PC-9 (cell line): ENCODE results near the gene CACFD1.

Experiments used
- EZH2 ChIP-seq: fragments of 200-600 bp; sonication (generic); IDR thresholded peaks from 2 replicates; pipeline ENCODE4 v1.8.0; 2017; ENCODE audit warnings: antibody characterized with exemption, low read depth
- TF ChIP-seq, protein P1 (sequence below): fragments of 200-600 bp; sonication (generic); conservative IDR thresholded peaks from 2 replicates; pipeline ENCODE4 v1.6.1; 2017; ENCODE audit warnings: mixed run types, antibody characterized with exemption, mild to moderate bottlenecking, moderate library complexity

DNA sequence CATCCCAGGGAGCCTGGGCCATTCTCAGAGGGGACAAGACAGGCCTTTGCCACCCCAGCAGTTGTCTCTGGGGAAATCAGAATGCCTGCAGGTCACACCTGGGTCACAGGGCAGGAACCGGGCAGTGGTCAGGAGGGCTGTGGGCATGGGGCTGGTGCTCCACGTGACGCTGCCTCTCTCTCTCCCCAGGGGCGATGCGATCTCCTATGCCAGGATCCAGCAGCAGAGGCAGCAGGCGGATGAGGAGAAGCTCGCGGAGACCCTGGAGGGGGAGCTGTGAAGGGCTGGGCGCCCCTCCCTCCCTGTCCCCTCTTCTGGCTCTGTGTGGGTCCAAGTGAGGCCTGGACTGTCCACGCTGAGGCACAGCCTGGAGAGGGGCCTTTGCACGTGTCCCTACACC, 8.6 kb downstream of the CACFD1 start:
- TF ChIP-seq, protein P1, sequence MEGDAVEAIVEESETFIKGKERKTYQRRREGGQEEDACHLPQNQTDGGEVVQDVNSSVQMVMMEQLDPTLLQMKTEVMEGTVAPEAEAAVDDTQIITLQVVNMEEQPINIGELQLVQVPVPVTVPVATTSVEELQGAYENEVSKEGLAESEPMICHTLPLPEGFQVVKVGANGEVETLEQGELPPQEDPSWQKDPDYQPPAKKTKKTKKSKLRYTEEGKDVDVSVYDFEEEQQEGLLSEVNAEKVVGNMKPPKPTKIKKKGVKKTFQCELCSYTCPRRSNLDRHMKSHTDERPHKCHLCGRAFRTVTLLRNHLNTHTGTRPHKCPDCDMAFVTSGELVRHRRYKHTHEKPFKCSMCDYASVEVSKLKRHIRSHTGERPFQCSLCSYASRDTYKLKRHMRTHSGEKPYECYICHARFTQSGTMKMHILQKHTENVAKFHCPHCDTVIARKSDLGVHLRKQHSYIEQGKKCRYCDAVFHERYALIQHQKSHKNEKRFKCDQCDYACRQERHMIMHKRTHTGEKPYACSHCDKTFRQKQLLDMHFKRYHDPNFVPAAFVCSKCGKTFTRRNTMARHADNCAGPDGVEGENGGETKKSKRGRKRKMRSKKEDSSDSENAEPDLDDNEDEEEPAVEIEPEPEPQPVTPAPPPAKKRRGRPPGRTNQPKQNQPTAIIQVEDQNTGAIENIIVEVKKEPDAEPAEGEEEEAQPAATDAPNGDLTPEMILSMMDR: no peak
- no peak for TF ChIP-seq EZH2
